ENCODE measurements around the gene MACROD2. TPM values are rescaled to one million over a fixed set of nuclear protein-coding genes. Genes with fewer than 3 reads are reported as not detected.

MACROD2 gene
- total and polyA plus RNA-seq, 11 donors, result 0.54 to 5.4 (median 2.4) TPM

DNA sequence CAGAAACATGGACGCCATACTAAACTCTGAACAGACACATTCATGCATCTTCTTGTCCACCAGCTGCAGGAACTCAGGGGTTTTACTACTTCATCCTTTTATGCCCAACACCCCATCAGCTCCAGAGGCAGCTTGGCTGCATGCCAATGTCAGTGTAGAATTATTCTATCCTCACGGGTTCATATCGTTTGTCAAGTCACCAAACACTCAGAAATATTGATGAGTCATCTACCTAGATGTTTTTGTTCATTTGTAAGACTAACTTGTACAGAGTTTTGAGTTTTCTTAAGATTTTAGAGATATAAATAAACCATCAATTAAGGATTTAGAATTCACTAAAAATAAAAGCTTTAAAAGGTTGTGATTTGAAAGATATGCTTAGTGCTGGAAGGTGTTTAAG, 932.8 kb downstream of the MACROD2 start:
- 6 to 33% (median 27%) methylated on average over 3 of the region's 3 CpGs for WGBS, 4 donors
- H3K4me3 ChIP-seq, result no peak overlapping the region
- TF ChIP-seq POLR2A (IDR thresholded peaks at IDR 0.05) (no peak), CTCF (IDR thresholded peaks at IDR 0.05) (no peak)
- DNase-seq (no peak), ATAC-seq (no peak)
- H3K27ac ChIP-seq, result no peak overlapping the region
- peaks cover 0 to 7% (median 0%) of the 10 kb centered on the region in 12 donors for H3K9me3 ChIP-seq
- H3K4me1 ChIP-seq, result no peaks in the 10 kb centered on the region
- H3K27me3 ChIP-seq, result no peaks in the 10 kb centered on the region
- intact Hi-C loops (cut with DNase I), result no loop called here
- no peaks in the 10 kb centered on the region for H3K36me3 ChIP-seq

DNA sequence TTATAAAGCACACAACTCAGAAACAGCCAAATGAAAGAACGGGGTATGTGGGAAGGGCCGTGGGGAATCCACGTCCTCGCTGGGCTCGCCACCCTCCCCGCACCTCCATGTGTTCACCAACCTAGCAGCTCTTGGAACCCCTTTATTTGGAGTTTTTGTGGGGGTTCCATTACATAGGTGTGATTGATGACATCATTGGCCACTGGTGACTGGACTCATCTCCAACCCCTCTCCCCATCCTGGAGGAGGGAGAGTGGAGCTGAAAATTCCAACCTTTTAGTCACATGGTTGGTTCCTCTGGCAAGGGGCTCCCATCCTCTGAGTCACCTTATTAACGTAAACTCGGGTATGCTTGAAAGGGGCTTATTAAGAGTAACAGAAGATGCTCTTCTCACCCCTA, 934.1 kb downstream of the MACROD2 start:
- H3K4me1 ChIP-seq, result no peaks in the 10 kb centered on the region
- no peak for TF ChIP-seq CTCF (IDR thresholded peaks at IDR 0.05)
- no peak for TF ChIP-seq POLR2A (IDR thresholded peaks at IDR 0.05)
- 93 to 98% (median 95%) methylated on average over 8 of the region's 8 CpGs for WGBS, 4 donors
- peaks cover 0 to 7% (median 0%) of the 10 kb centered on the region in 12 donors for H3K9me3 ChIP-seq
- no peaks in the 10 kb centered on the region for H3K27me3 ChIP-seq
- no peak overlapping the region for H3K4me3 ChIP-seq
- H3K36me3 ChIP-seq, result no peaks in the 10 kb centered on the region
- ATAC-seq (no peak), DNase-seq (no peak)
- H3K27ac ChIP-seq, result no peak overlapping the region
- intact Hi-C loops (cut with DNase I), result no loop called here

- TF ChIP-seq CTCF (IDR thresholded peaks at IDR 0.05) (no peak), POLR2A (IDR thresholded peaks at IDR 0.05) (no peak)
- WGBS, 4 donors, result 86 to 92% (median 89%) methylated on average over 4 of the region's 4 CpGs
- Histone ChIP-seq H3K4me3 (no peak overlapping the region), H3K27me3 (no peaks in the 10 kb centered on the region), H3K36me3 (no peaks in the 10 kb centered on the region), H3K4me1 (no peaks in the 10 kb centered on the region), H3K27ac (no peak overlapping the region), H3K9me3 (peaks cover 0 to 7% (median 0%) of the 10 kb centered on the region in 12 donors)
- no peak for ATAC-seq
- intact Hi-C loops (cut with DNase I), result no loop called here
- no peak for DNase-seq
Observed at GRCh38 chr20:14932040-14932439, 936.7 kb downstream of the MACROD2 start.

GRCh38 chr20:14935285-14935684, 940.0 kb downstream of the MACROD2 start:
- H3K27ac ChIP-seq, result no peak overlapping the region
- 21 to 50% (median 35%) methylated on average over 1 of the region's 1 CpG for WGBS, 4 donors
- H3K27me3 ChIP-seq, result no peaks in the 10 kb centered on the region
- H3K4me1 ChIP-seq, result no peaks in the 10 kb centered on the region
- intact Hi-C loops (cut with DNase I), result no loop called here
- DNase-seq (no peak), ATAC-seq (no peak)
- H3K9me3 ChIP-seq, result peaks cover 0 to 16% (median 0%) of the 10 kb centered on the region in 12 donors
- TF ChIP-seq CTCF (IDR thresholded peaks at IDR 0.05) (no peak), POLR2A (IDR thresholded peaks at IDR 0.05) (no peak)
- no peak overlapping the region for H3K4me3 ChIP-seq
- no peaks in the 10 kb centered on the region for H3K36me3 ChIP-seq
